Ishikawa (cell line): ENCODE data around the gene PRDM11.

Experiments
- EP300 ChIP-seq: IDR thresholded peaks from 2 replicates; pipeline ENCODE4 v1.6.1; 2012; ENCODE audit warnings: borderline replicate concordance
- FOXM1 ChIP-seq: IDR thresholded peaks from 2 replicates; pipeline ENCODE4 v1.6.1; 2012; ENCODE audit warnings: low read depth, borderline replicate concordance
- RAD21 ChIP-seq: IDR thresholded peaks from 2 replicates; pipeline ENCODE4 v1.6.1; 2012; ENCODE audit warnings: low read depth
- TEAD4 ChIP-seq: IDR thresholded peaks from 2 replicates; pipeline ENCODE4 v1.6.1; 2012
- YY1 ChIP-seq: IDR thresholded peaks from 2 replicates; pipeline ENCODE4 v1.6.1; 2012; ENCODE audit warnings: low read depth
- TF ChIP-seq, protein P1 (sequence below): IDR thresholded peaks from 2 replicates; pipeline ENCODE4 v1.6.1; 2012; ENCODE audit warnings: low read depth, mild to moderate bottlenecking
- TF ChIP-seq, protein P2 (sequence below): IDR thresholded peaks from 2 replicates; pipeline ENCODE4 v1.6.1; 2012

GRCh38 chr11:45217991-45218390 lies 71.6 kb downstream of the PRDM11 start:
- TF ChIP-seq, protein P1, sequence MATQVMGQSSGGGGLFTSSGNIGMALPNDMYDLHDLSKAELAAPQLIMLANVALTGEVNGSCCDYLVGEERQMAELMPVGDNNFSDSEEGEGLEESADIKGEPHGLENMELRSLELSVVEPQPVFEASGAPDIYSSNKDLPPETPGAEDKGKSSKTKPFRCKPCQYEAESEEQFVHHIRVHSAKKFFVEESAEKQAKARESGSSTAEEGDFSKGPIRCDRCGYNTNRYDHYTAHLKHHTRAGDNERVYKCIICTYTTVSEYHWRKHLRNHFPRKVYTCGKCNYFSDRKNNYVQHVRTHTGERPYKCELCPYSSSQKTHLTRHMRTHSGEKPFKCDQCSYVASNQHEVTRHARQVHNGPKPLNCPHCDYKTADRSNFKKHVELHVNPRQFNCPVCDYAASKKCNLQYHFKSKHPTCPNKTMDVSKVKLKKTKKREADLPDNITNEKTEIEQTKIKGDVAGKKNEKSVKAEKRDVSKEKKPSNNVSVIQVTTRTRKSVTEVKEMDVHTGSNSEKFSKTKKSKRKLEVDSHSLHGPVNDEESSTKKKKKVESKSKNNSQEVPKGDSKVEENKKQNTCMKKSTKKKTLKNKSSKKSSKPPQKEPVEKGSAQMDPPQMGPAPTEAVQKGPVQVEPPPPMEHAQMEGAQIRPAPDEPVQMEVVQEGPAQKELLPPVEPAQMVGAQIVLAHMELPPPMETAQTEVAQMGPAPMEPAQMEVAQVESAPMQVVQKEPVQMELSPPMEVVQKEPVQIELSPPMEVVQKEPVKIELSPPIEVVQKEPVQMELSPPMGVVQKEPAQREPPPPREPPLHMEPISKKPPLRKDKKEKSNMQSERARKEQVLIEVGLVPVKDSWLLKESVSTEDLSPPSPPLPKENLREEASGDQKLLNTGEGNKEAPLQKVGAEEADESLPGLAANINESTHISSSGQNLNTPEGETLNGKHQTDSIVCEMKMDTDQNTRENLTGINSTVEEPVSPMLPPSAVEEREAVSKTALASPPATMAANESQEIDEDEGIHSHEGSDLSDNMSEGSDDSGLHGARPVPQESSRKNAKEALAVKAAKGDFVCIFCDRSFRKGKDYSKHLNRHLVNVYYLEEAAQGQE = no peak
- TF ChIP-seq EP300 (no peak), YY1 (no peak), FOXM1 (no peak), TEAD4 (no peak), RAD21 (no peak)
- TF ChIP-seq, protein P2, sequence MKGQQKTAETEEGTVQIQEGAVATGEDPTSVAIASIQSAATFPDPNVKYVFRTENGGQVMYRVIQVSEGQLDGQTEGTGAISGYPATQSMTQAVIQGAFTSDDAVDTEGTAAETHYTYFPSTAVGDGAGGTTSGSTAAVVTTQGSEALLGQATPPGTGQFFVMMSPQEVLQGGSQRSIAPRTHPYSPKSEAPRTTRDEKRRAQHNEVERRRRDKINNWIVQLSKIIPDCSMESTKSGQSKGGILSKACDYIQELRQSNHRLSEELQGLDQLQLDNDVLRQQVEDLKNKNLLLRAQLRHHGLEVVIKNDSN = no peak
